Lower lobe of right lung (tissue), 2 donors: ENCODE results near the gene MKI67. TPM values are rescaled to one million over a fixed set of nuclear protein-coding genes. Genes with fewer than 3 reads are reported as not detected.

ENCODE experiments used
- ATAC-seq, 2 donors: fragments of 200-7000 bp; cut with Tn5 transposase; one replicate each; pipeline ENCODE4 v1.9.1; 2020 to 2022; ENCODE audit warnings: mild to moderate bottlenecking in 2 of 2, moderate library complexity in 2 of 2
- DNase-seq: peaks from one replicate; pipeline ENCODE4 v3.0.0-alpha.2; 2020
- H3K27ac ChIP-seq: fragments of 200-600 bp; one replicate; pipeline ENCODE4 v1.8.0; 2022
- H3K27me3 ChIP-seq: fragments of 200-600 bp; one replicate; pipeline ENCODE4 v1.8.0; 2022; ENCODE audit warnings: low read depth
- H3K36me3 ChIP-seq: fragments of 200-600 bp; one replicate; pipeline ENCODE4 v1.8.0; 2022; ENCODE audit warnings: mild to moderate bottlenecking
- H3K4me1 ChIP-seq: fragments of 200-600 bp; one replicate; pipeline ENCODE4 v1.8.0; 2022
- H3K4me3 ChIP-seq: fragments of 200-600 bp; one replicate; pipeline ENCODE4 v1.8.0; 2022; ENCODE audit warnings: mild to moderate bottlenecking
- H3K9me3 ChIP-seq: fragments of 200-600 bp; one replicate; pipeline ENCODE4 v1.8.0; 2022
- intact Hi-C: fragments of 100-400 bp; cut with DNase I; formaldehyde crosslinking; loops from one replicate; pipeline ENCODE4 v1.11.0; 2022
- long read RNA-seq: library from polyadenylated mRNA; unstranded; transcript quantifications from one replicate; pipeline ENCODE4 v2.0.0, GENCODE V29; 2021
- total RNA-seq: library from RNA; stranded (reverse); fragmentation: NEBNext Ultra II Directional; extraction: Animal tissue kit (Norgen Biotek cat#: 25700); gene quantifications from one replicate; pipeline ENCODE4 v1.2.1, GENCODE V29; 2021
- TF ChIP-seq, protein P1 (sequence below): fragments of 200-600 bp; IDR thresholded peaks from one replicate; pipeline ENCODE4 v1.8.0; 2022; ENCODE audit warnings: antibody characterized with exemption, mild to moderate bottlenecking
- donor health status: DM: no; HTN: yes; CAD: no; lungs with severe emphysema.

MKI67 gene
- total RNA-seq = 4.8 TPM
- long read RNA-seq, partial matches to known transcripts = 5 of 5 reads
- long read RNA-seq, other reads (novel, unspliced or antisense) = 0 of 5 reads

DNA sequence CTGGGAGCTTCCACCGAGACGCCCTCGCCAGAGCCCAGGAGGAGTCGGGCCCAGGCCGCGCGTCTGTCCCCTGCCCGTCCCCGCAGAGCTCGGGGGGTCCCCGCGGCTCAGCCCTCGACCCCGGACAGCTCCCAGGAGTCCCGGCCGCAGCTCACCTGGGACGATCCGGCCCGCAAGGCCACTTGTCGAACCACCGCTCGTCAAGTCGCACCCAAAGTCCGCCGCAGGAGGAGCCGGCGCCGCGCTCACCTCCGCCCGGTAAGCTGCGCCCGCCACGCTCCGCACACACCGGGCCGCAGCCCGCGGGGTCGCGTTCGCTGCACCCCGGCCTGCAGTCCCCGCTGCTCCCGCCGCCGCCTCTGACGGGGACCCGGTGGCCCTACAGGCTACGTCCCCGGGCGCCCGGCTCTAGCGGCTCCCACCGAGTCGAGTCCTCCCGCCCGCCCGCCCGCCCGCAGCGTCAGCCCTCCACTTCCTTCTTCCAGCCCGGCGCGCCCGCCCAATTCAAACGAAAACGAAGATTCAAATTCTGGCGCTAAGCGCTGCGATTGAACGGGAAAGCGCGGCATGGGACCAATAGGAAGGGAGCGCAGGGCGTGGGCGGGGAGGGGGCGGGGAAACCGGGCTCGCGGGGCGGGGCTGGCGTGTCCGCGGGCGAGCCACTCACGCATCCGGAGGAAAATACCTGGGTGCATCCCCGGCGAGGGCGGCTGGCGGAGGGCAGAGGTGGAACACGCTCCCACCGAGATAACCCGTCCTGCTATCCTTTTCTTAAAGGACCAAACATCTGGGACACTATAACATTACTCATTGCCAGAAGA, at the start of gene MKI67:
MKI67 (minus strand) TSS at position 480 of the 821 bp plus-strand sequence. CDS start 756 bp downstream, outside the sequence.
- no peaks in the 10 kb centered on the region for H3K9me3 ChIP-seq
- intact Hi-C loops = no loop called here
- TF ChIP-seq, protein P1, sequence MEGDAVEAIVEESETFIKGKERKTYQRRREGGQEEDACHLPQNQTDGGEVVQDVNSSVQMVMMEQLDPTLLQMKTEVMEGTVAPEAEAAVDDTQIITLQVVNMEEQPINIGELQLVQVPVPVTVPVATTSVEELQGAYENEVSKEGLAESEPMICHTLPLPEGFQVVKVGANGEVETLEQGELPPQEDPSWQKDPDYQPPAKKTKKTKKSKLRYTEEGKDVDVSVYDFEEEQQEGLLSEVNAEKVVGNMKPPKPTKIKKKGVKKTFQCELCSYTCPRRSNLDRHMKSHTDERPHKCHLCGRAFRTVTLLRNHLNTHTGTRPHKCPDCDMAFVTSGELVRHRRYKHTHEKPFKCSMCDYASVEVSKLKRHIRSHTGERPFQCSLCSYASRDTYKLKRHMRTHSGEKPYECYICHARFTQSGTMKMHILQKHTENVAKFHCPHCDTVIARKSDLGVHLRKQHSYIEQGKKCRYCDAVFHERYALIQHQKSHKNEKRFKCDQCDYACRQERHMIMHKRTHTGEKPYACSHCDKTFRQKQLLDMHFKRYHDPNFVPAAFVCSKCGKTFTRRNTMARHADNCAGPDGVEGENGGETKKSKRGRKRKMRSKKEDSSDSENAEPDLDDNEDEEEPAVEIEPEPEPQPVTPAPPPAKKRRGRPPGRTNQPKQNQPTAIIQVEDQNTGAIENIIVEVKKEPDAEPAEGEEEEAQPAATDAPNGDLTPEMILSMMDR = no peak
- no peaks in the 10 kb centered on the region for H3K36me3 ChIP-seq
- no peak within 1 kb of the TSS for H3K27ac ChIP-seq
- ATAC-seq (peak; percentile 96 to 98), DNase-seq (peak; percentile 90)
- H3K27me3 ChIP-seq = peaks cover 26% of the 10 kb centered on the region
- H3K4me3 ChIP-seq = peak within 1 kb of the TSS; percentile 73
- H3K4me1 ChIP-seq = peaks cover 16% of the 10 kb centered on the region

DNA sequence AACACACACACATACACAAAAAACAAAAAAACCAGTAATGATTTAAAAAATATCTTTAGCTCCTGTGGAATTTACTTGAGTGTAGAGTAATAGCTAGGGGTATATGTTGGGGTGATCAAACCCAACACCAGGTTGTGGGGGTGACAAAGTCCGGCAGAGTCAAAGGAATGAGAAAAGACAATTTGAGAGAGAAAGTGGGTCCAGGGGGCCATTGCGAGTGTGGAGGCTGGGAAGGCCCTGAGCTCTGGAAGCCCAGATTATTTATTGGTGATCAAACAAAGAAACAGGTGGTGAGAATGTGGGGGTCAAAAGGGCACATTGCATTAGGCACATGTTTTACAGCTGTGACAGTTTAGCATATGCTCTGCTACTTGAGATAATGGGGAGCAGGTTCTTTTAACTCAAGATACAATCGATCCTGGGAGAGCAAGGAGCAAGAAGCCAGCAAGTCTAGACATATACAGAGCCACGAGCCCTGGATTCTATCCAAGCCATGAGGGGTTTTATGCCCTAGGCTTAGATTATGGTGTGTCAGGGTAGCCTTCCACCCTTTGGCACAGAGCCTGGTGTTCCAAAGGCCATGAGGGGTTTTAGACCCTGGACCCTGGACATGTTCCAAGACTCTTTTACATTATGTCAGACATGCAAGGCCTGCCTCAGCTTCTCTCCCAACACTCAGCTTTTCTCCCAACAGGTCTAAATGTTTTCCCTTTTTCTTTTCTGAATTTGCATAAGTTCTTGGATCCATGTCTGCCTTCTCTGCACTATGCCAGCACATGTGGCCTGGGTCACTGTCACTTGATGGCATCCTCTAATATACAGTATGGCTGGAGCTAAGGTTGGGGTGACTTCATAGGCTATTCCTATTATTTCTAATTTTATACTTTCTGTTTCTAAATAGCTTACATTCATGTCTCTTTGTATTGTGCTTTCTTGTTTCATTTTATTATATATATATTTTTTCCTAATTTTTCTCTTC, 48.6 kb upstream of the MKI67 start:
- Histone ChIP-seq H3K27me3 (no peaks in the 10 kb centered on the region), H3K4me1 (no peaks in the 10 kb centered on the region), H3K9me3 (peaks cover 14% of the 10 kb centered on the region), H3K36me3 (no peaks in the 10 kb centered on the region), H3K27ac (no peak overlapping the region), H3K4me3 (no peak overlapping the region)
- TF ChIP-seq, protein P1 = no peak
- intact Hi-C loops = no loop called here
- DNase-seq = no peak
- no peak for ATAC-seq

DNA sequence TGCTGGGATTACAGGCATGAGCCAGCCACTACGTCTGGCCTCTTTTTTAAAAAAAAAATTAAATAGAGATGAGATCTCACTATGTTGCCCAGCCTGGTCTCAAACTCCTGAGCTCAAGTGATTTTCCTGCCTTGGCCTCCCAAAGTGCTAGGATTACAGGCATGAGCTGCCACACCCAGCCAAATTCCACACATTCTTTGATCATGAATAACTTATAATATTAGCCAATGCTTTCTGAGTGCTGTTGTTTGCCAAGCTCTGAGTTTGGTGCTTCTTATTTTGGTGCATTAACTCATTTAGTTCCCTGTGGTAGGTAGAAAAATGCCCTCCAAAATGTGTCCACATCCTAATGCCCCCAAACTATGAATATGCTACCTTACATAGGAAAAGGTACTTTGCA, 47.2 kb upstream of the MKI67 start:
- no peaks in the 10 kb centered on the region for H3K27me3 ChIP-seq
- H3K27ac ChIP-seq = no peak overlapping the region
- ATAC-seq (no peak), DNase-seq (no peak)
- no peak overlapping the region for H3K4me3 ChIP-seq
- no peaks in the 10 kb centered on the region for H3K4me1 ChIP-seq
- intact Hi-C loops = no loop called here
- no peaks in the 10 kb centered on the region for H3K36me3 ChIP-seq
- TF ChIP-seq, protein P1 = no peak
- peaks cover 14% of the 10 kb centered on the region for H3K9me3 ChIP-seq

- TF ChIP-seq, protein P1 = no peak
- H3K4me3 ChIP-seq = no peak overlapping the region
- ATAC-seq (no peak), DNase-seq (no peak)
- H3K9me3 ChIP-seq = peaks cover 14% of the 10 kb centered on the region
- no peaks in the 10 kb centered on the region for H3K36me3 ChIP-seq
- H3K27me3 ChIP-seq = no peaks in the 10 kb centered on the region
- no peaks in the 10 kb centered on the region for H3K4me1 ChIP-seq
- no peak overlapping the region for H3K27ac ChIP-seq
- intact Hi-C loops = no loop called here
Measured at GRCh38 chr10:128172756-128173155, 46.5 kb upstream of the MKI67 start.

- Histone ChIP-seq H3K27ac (no peak overlapping the region), H3K36me3 (no peaks in the 10 kb centered on the region), H3K4me1 (no peaks in the 10 kb centered on the region), H3K9me3 (peaks cover 13% of the 10 kb centered on the region), H3K27me3 (no peaks in the 10 kb centered on the region), H3K4me3 (no peak overlapping the region)
- ATAC-seq (no peak), DNase-seq (no peak)
- TF ChIP-seq, protein P1 = no peak
- intact Hi-C loops = no loop called here
Measured at GRCh38 chr10:128169811-128170379, 43.7 kb upstream of the MKI67 start.
